Loucy (cell line): ENCODE results near the gene MED4.

ENCODE experiments used
- CTCF ChIP-seq: fragments of 200-600 bp; sonication (generic); conservative IDR thresholded peaks from 2 replicates; pipeline ENCODE4 v1.5.1; 2014; ENCODE audit warnings: mild to moderate bottlenecking, antibody characterized with exemption, low read length
- EZH2phosphoT487 ChIP-seq: fragments of 200-600 bp; IDR thresholded peaks from 2 replicates; pipeline ENCODE4 v1.6.1; 2018; ENCODE audit warnings: antibody characterized with exemption, mild to moderate bottlenecking, moderate library complexity, borderline replicate concordance

GRCh38 chr13:48054601-48055000 lies 40.3 kb downstream of the MED4 start:
- TF ChIP-seq CTCF = no peak
- TF ChIP-seq EZH2phosphoT487 = no peak
